K562 (cell line): Measurements from ENCODE around the gene UTP14A. TPM values are rescaled to one million over a fixed set of nuclear protein-coding genes. Genes with fewer than 3 reads are reported as not detected.

ENCODE experiments used
- DIDO1 ChIP-seq: fragments of 450-650 bp; IDR thresholded peaks from 2 replicates; pipeline ENCODE4 v1.6.1; 2016; ENCODE audit warnings: low read depth, missing biosample characterization, missing genetic modification characterization
- KDM2B ChIP-seq: fragments of 250-450 bp; sonication (Bioruptor Pico); IDR thresholded peaks from 2 replicates; pipeline ENCODE4 v1.8.0; 2021; ENCODE audit warnings: mild to moderate bottlenecking, moderate library complexity
- KDM4B ChIP-seq, 2 experiments: fragments of 450-650 bp in 1 of 2; sonication (generic) in 1 of 2; IDR thresholded peaks; 2 replicates each; pipeline ENCODE4 v1.6.1; 2016 to 2017; ENCODE audit warnings: borderline replicate concordance in 2 of 2, antibody characterized with exemption in 1 of 2, low read depth in 1 of 2, mild to moderate bottlenecking in 1 of 2
- KLF1 ChIP-seq: fragments of 450-650 bp; IDR thresholded peaks from 2 replicates; pipeline ENCODE4 v1.6.1; 2016; ENCODE audit warnings: missing genetic modification characterization, missing compliant biosample characterization
- KLF16 ChIP-seq: IDR thresholded peaks from 2 replicates; pipeline ENCODE4 v1.6.1; 2016; ENCODE audit warnings: antibody characterized with exemption
- MEIS2 ChIP-seq: fragments of 450-650 bp; IDR thresholded peaks from 2 replicates; pipeline ENCODE4 v1.6.1; 2014; ENCODE audit warnings: mild to moderate bottlenecking; ENCODE audit not compliant: partially characterized antibody
- MTA1 ChIP-seq: fragments of 450-650 bp; IDR thresholded peaks from 2 replicates; pipeline ENCODE4 v1.6.1; 2017; ENCODE audit warnings: borderline replicate concordance
- NEUROD1 ChIP-seq: fragments of 150-350 bp; IDR thresholded peaks from 2 replicates; pipeline ENCODE4 v1.6.1; 2014; ENCODE audit warnings: borderline replicate concordance, low read length, low read depth; ENCODE audit not compliant: partially characterized antibody
- NR2C1 ChIP-seq, 2 experiments: fragments of 450-650 bp; IDR thresholded peaks; 2 replicates each; pipeline ENCODE4 v1.6.1; 2017; ENCODE audit warnings: mild to moderate bottlenecking in 2 of 2, antibody characterized with exemption in 1 of 2, inconsistent platforms in 1 of 2, missing compliant biosample characterization in 1 of 2, missing genetic modification characterization in 1 of 2
- POLR2AphosphoS5 ChIP-seq: IDR thresholded peaks from 2 replicates; pipeline ENCODE4 v1.6.1; 2011; ENCODE audit warnings: mild to moderate bottlenecking, low read depth, low read length, moderate library complexity; ENCODE audit not compliant: control insufficient read depth, insufficient read depth
- SMAD4 ChIP-seq: fragments of 250-450 bp; sonication (Bioruptor Pico); conservative IDR thresholded peaks from 2 replicates; pipeline ENCODE4 v1.8.0; 2021; ENCODE audit warnings: inconsistent platforms, mild to moderate bottlenecking, moderate library complexity
- TAF1 ChIP-seq: IDR thresholded peaks from 2 replicates; pipeline ENCODE4 v1.6.1; 2011; ENCODE audit warnings: mild to moderate bottlenecking, low read length, moderate library complexity; ENCODE audit not compliant: insufficient read depth, control insufficient read depth, severe bottlenecking; ENCODE audit errors: extremely low read depth
- TARDBP ChIP-seq: fragments of 450-650 bp; IDR thresholded peaks from 2 replicates; pipeline ENCODE4 v1.6.1; 2016
- TEAD2 ChIP-seq: fragments of 450-650 bp; IDR thresholded peaks from 2 replicates; pipeline ENCODE4 v1.6.1; 2016; ENCODE audit warnings: missing genetic modification characterization, control low read depth, missing compliant biosample characterization
- ZNF134 ChIP-seq: fragments of 250-450 bp; sonication (Bioruptor Pico); conservative IDR thresholded peaks from 2 replicates; pipeline ENCODE4 v1.4.0; 2020
- ZNF175 ChIP-seq: fragments of 200-800 bp; sonication (Bioruptor generic); IDR thresholded peaks from 2 replicates; pipeline ENCODE4 v1.6.1; 2016; ENCODE audit warnings: low read depth, mild to moderate bottlenecking, missing genetic modification characterization, missing compliant biosample characterization
- ZNF311 ChIP-seq: fragments of 250-450 bp; sonication (Bioruptor Pico); IDR thresholded peaks from 2 replicates; pipeline ENCODE4 v1.4.0; 2020; ENCODE audit warnings: mild to moderate bottlenecking, moderate library complexity
- ZNF707 ChIP-seq: fragments of 250-450 bp; sonication (Bioruptor Pico); conservative IDR thresholded peaks from 2 replicates; pipeline ENCODE4 v1.8.0; 2022; ENCODE audit warnings: inconsistent platforms, mild to moderate bottlenecking, moderate library complexity
- polyA plus RNA-seq, 8 experiments: library from polyadenylated mRNA; depleted of rRNA in 4 of 8; stranded (reverse) in 5 of 8; unstranded in 3 of 8; fragments of >200 nt; fragmentation: Nextera tagmentation in 2 of 8; fragmentation: Illumina TruSeq in 1 of 8; extraction: Ambion mirVana in 2 of 8; extraction: Trizol in 1 of 8; gene quantifications; 2 replicates each; pipeline versions ENCODE4 v1.2.1 to v1.2.3, GENCODE V29; 2011 to 2014; ENCODE audit warnings: inconsistent platforms in 1 of 8, missing spikeins in 1 of 8
- total RNA-seq, 7 experiments: library from RNA; depleted of rRNA in 6 of 7; stranded (reverse); fragments of >200 nt in 6 of 7; fragmentation: Illumina TruSeq in 2 of 7; extraction: Trizol in 2 of 7; gene quantifications; 2 replicates each; pipeline versions ENCODE4 v1.2.1 to v1.2.3, GENCODE V29; 2011 to 2021; ENCODE audit warnings: low replicate concordance in 1 of 7
- TF ChIP-seq, protein P1 (sequence below): fragments of 250-450 bp; sonication (Bioruptor Pico); IDR thresholded peaks from 2 replicates; pipeline ENCODE4 v1.8.0; 2022; ENCODE audit warnings: moderate library complexity, mild to moderate bottlenecking, inconsistent platforms
- TF ChIP-seq, protein P2 (sequence below): fragments of 250-450 bp; sonication (Bioruptor Pico); IDR thresholded peaks from 2 replicates; pipeline ENCODE4 v1.8.0; 2021; ENCODE audit warnings: mild to moderate bottlenecking, moderate library complexity
- TF ChIP-seq, protein P3 (sequence below): fragments of 150-350 bp; conservative IDR thresholded peaks from 2 replicates; pipeline ENCODE4 v1.6.1; 2014; ENCODE audit warnings: low read length

The UTP14A gene
- total and polyA plus RNA-seq, 9 of the 15 experiments (the other 6 are each of a cell fraction or from before 2014, with no cell fraction given): 30.5 to 91.0 (median 64.1) TPM

DNA sequence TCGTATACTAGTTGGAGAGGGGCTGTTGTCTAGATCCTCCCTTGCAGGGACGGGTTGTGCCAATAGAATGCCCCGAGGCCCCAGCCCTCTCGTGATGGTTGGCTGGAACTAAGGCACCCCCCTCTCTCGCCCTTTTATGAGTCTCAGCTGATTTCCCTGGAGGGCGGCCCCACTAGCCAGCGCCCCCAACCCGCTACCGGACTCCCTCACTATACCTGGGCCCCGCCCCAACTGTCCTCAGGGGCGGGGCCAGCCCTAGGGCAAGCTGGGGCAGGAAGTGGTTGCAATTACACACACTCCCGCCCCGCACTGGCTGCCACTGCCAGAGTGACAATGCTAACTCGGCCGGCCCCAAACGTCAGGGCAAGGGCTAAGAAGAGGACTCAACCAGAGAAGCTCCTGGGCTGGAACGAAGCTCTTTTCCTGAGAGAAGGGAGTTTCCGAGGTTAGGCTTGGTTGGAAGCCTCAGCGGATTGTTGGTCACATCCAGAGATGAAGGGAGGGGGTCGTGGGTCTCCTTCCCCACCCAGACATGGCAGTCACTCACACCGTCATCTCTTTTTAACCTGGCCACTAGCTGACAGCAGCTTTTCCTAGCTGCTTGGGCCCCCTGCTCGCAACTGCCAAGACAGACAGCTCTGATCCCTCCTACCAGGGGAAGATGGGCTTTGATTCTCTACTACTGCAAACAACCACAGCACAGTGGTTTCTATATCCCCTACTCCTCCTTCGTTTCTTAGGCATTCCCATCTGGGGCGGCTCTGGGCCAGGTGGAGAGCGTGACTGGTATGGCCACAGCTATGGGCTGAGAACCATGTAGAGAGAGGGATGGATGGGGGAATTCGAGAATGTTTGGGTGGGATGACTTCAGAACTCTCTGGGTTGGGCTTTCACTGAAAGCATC, 55.5 kb downstream of the UTP14A start (continued):
- TF ChIP-seq, protein P1, sequence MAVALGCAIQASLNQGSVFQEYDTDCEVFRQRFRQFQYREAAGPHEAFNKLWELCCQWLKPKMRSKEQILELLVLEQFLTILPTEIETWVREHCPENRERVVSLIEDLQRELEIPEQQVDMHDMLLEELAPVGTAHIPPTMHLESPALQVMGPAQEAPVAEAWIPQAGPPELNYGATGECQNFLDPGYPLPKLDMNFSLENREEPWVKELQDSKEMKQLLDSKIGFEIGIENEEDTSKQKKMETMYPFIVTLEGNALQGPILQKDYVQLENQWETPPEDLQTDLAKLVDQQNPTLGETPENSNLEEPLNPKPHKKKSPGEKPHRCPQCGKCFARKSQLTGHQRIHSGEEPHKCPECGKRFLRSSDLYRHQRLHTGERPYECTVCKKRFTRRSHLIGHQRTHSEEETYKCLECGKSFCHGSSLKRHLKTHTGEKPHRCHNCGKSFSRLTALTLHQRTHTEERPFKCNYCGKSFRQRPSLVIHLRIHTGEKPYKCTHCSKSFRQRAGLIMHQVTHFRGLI (CRISPR knock-in tag): no peak
- TF ChIP-seq KDM2B (CRISPR knock-in tag) (no peak), MEIS2 (no peak), TEAD2 (tag) (no peak), KLF16 (no peak), POLR2AphosphoS5 (peak; percentile 88), NEUROD1 (no peak), DIDO1 (tag) (no peak), TARDBP (no peak), SMAD4 (CRISPR knock-in tag) (0 out of 2 replicates have a peak, but pooled peaks have one; percentile 19), MTA1 (no peak), KDM4B (IDR thresholded peaks at IDR 0.05; ENCODE audit: borderline replicate concordance in 2 of 2, low read depth in 1 of 2) (no peak), ZNF175 (CRISPR knock-in tag) (no peak), ZNF311 (CRISPR knock-in tag) (no peak), TAF1 (peak; percentile 87), NR2C1 (IDR thresholded peaks at IDR 0.05) (no peak), NR2C1 (tag; IDR thresholded peaks at IDR 0.05) (0 out of 2 replicates have a peak, but pooled peaks have one; percentile 22), ZNF134 (CRISPR knock-in tag) (no peak), ZNF707 (CRISPR knock-in tag) (no peak), KLF1 (tag) (no peak)
- TF ChIP-seq, protein P2, sequence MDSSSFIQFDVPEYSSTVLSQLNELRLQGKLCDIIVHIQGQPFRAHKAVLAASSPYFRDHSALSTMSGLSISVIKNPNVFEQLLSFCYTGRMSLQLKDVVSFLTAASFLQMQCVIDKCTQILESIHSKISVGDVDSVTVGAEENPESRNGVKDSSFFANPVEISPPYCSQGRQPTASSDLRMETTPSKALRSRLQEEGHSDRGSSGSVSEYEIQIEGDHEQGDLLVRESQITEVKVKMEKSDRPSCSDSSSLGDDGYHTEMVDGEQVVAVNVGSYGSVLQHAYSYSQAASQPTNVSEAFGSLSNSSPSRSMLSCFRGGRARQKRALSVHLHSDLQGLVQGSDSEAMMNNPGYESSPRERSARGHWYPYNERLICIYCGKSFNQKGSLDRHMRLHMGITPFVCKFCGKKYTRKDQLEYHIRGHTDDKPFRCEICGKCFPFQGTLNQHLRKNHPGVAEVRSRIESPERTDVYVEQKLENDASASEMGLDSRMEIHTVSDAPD (CRISPR knock-in tag): no peak
- TF ChIP-seq, protein P3, sequence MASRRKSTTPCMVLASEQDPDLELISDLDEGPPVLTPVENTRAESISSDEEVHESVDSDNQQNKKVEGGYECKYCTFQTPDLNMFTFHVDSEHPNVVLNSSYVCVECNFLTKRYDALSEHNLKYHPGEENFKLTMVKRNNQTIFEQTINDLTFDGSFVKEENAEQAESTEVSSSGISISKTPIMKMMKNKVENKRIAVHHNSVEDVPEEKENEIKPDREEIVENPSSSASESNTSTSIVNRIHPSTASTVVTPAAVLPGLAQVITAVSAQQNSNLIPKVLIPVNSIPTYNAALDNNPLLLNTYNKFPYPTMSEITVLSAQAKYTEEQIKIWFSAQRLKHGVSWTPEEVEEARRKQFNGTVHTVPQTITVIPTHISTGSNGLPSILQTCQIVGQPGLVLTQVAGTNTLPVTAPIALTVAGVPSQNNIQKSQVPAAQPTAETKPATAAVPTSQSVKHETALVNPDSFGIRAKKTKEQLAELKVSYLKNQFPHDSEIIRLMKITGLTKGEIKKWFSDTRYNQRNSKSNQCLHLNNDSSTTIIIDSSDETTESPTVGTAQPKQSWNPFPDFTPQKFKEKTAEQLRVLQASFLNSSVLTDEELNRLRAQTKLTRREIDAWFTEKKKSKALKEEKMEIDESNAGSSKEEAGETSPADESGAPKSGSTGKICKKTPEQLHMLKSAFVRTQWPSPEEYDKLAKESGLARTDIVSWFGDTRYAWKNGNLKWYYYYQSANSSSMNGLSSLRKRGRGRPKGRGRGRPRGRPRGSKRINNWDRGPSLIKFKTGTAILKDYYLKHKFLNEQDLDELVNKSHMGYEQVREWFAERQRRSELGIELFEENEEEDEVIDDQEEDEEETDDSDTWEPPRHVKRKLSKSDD: no peak
